ENCODE measurements around the gene EXOC2.

EXOC2 gene

GRCh38 chr6:650098-650497, 42.8 kb downstream of the EXOC2 start:
- Histone ChIP-seq H3K36me3 (ENCODE audit: insufficient read depth, low read depth, low read length) (no peaks in the 10 kb centered on the region), H3K27me3 (ENCODE audit: insufficient read depth, low read length) (no peaks in the 10 kb centered on the region), H3K4me3 (ENCODE audit: low read length) (peak overlapping the region; percentile 23; the same call in 1 of the 2 replicates), H3K9ac (ENCODE audit: low read depth, low read length) (peak overlapping the region; percentile 24; the same call in 1 of the 2 replicates), H3K27ac (ENCODE audit: low read length) (no peak overlapping the region), H3K4me1 (ENCODE audit: insufficient read depth, low read length) (peaks cover 13% of the 10 kb centered on the region), H3K9me3 (ENCODE audit: insufficient read depth, low read depth, low read length) (no peaks in the 10 kb centered on the region)

- no peaks in the 10 kb centered on the region for H3K27me3 ChIP-seq (ENCODE audit: insufficient read depth, low read length)
- H3K27ac ChIP-seq (ENCODE audit: low read length), result no peak overlapping the region
- H3K4me1 ChIP-seq (ENCODE audit: insufficient read depth, low read length), result peaks cover 6% of the 10 kb centered on the region; the same call in 1 of the 2 replicates
- no peaks in the 10 kb centered on the region for H3K9me3 ChIP-seq (ENCODE audit: insufficient read depth, low read depth, low read length)
- no peaks in the 10 kb centered on the region for H3K36me3 ChIP-seq (ENCODE audit: insufficient read depth, low read depth, low read length)
- no peak overlapping the region for H3K9ac ChIP-seq (ENCODE audit: low read depth, low read length)
- H3K4me3 ChIP-seq (ENCODE audit: low read length), result no peak overlapping the region
Measured at GRCh38 chr6:642805-643204, 50.1 kb downstream of the EXOC2 start.

- H3K36me3 ChIP-seq (ENCODE audit: insufficient read depth, low read depth, low read length), result peaks cover 12% of the 10 kb centered on the region
- no peaks in the 10 kb centered on the region for H3K9me3 ChIP-seq (ENCODE audit: insufficient read depth, low read depth, low read length)
- peaks cover 6% of the 10 kb centered on the region; the same call in 1 of the 2 replicates for H3K4me1 ChIP-seq (ENCODE audit: insufficient read depth, low read length)
- no peak overlapping the region for H3K9ac ChIP-seq (ENCODE audit: low read depth, low read length)
- no peak overlapping the region for H3K27ac ChIP-seq (ENCODE audit: low read length)
- H3K27me3 ChIP-seq (ENCODE audit: insufficient read depth, low read length), result no peaks in the 10 kb centered on the region
- H3K4me3 ChIP-seq (ENCODE audit: low read length), result no peak overlapping the region
Measured at GRCh38 chr6:641225-641985, 51.5 kb downstream of the EXOC2 start.

- no peaks in the 10 kb centered on the region for H3K27me3 ChIP-seq (ENCODE audit: insufficient read depth, low read length)
- peaks cover 22% of the 10 kb centered on the region for H3K36me3 ChIP-seq (ENCODE audit: insufficient read depth, low read depth, low read length)
- H3K4me3 ChIP-seq (ENCODE audit: low read length), result no peak overlapping the region
- H3K4me1 ChIP-seq (ENCODE audit: insufficient read depth, low read length), result peaks cover 6% of the 10 kb centered on the region; the same call in 1 of the 2 replicates
- H3K9me3 ChIP-seq (ENCODE audit: insufficient read depth, low read depth, low read length), result no peaks in the 10 kb centered on the region
- no peak overlapping the region for H3K27ac ChIP-seq (ENCODE audit: low read length)
- no peak overlapping the region for H3K9ac ChIP-seq (ENCODE audit: low read depth, low read length)
Measured at GRCh38 chr6:636488-636887, 56.5 kb downstream of the EXOC2 start.

GRCh38 chr6:635233-635632, 57.7 kb downstream of the EXOC2 start:
- Histone ChIP-seq H3K9ac (ENCODE audit: low read depth, low read length) (no peak overlapping the region), H3K9me3 (ENCODE audit: insufficient read depth, low read depth, low read length) (no peaks in the 10 kb centered on the region), H3K36me3 (ENCODE audit: insufficient read depth, low read depth, low read length) (peaks cover 22% of the 10 kb centered on the region), H3K27ac (ENCODE audit: low read length) (no peak overlapping the region), H3K4me3 (ENCODE audit: low read length) (no peak overlapping the region), H3K27me3 (ENCODE audit: insufficient read depth, low read length) (no peaks in the 10 kb centered on the region), H3K4me1 (ENCODE audit: insufficient read depth, low read length) (no peaks in the 10 kb centered on the region; the same call in 1 of the 2 replicates)

- Histone ChIP-seq H3K27me3 (ENCODE audit: insufficient read depth, low read length) (no peaks in the 10 kb centered on the region), H3K9ac (ENCODE audit: low read depth, low read length) (no peak overlapping the region), H3K9me3 (ENCODE audit: insufficient read depth, low read depth, low read length) (no peaks in the 10 kb centered on the region), H3K4me3 (ENCODE audit: low read length) (no peak overlapping the region), H3K4me1 (ENCODE audit: insufficient read depth, low read length) (no peaks in the 10 kb centered on the region; the same call in 1 of the 2 replicates), H3K27ac (ENCODE audit: low read length) (no peak overlapping the region), H3K36me3 (ENCODE audit: insufficient read depth, low read depth, low read length) (peaks cover 28% of the 10 kb centered on the region)
Measured at GRCh38 chr6:633611-634010, 59.3 kb downstream of the EXOC2 start.

GRCh38 chr6:628766-629165, 64.2 kb downstream of the EXOC2 start:
- H3K27ac ChIP-seq (ENCODE audit: low read length), result no peak overlapping the region
- H3K36me3 ChIP-seq (ENCODE audit: insufficient read depth, low read depth, low read length), result peaks cover 16% of the 10 kb centered on the region; the same call in 1 of the 2 replicates
- no peaks in the 10 kb centered on the region for H3K9me3 ChIP-seq (ENCODE audit: insufficient read depth, low read depth, low read length)
- no peak overlapping the region for H3K4me3 ChIP-seq (ENCODE audit: low read length)
- H3K27me3 ChIP-seq (ENCODE audit: insufficient read depth, low read length), result no peaks in the 10 kb centered on the region
- H3K4me1 ChIP-seq (ENCODE audit: insufficient read depth, low read length), result no peaks in the 10 kb centered on the region; the same call in 1 of the 2 replicates
- H3K9ac ChIP-seq (ENCODE audit: low read depth, low read length), result no peak overlapping the region

GRCh38 chr6:626236-626635, 66.7 kb downstream of the EXOC2 start:
- no peak overlapping the region for H3K4me3 ChIP-seq (ENCODE audit: low read length)
- no peak overlapping the region for H3K9ac ChIP-seq (ENCODE audit: low read depth, low read length)
- no peaks in the 10 kb centered on the region; the same call in 1 of the 2 replicates for H3K4me1 ChIP-seq (ENCODE audit: insufficient read depth, low read length)
- no peaks in the 10 kb centered on the region for H3K9me3 ChIP-seq (ENCODE audit: insufficient read depth, low read depth, low read length)
- H3K27ac ChIP-seq (ENCODE audit: low read length), result no peak overlapping the region
- no peaks in the 10 kb centered on the region for H3K27me3 ChIP-seq (ENCODE audit: insufficient read depth, low read length)
- H3K36me3 ChIP-seq (ENCODE audit: insufficient read depth, low read depth, low read length), result peaks cover 6% of the 10 kb centered on the region; the same call in 1 of the 2 replicates

- Histone ChIP-seq H3K27me3 (ENCODE audit: insufficient read depth, low read length) (no peaks in the 10 kb centered on the region), H3K36me3 (ENCODE audit: insufficient read depth, low read depth, low read length) (peaks cover 6% of the 10 kb centered on the region; the same call in 1 of the 2 replicates), H3K4me1 (ENCODE audit: insufficient read depth, low read length) (no peaks in the 10 kb centered on the region; the same call in 1 of the 2 replicates), H3K4me3 (ENCODE audit: low read length) (no peak overlapping the region), H3K9me3 (ENCODE audit: insufficient read depth, low read depth, low read length) (no peaks in the 10 kb centered on the region), H3K9ac (ENCODE audit: low read depth, low read length) (no peak overlapping the region), H3K27ac (ENCODE audit: low read length) (no peak overlapping the region)
Measured at GRCh38 chr6:624979-625378, 68.0 kb downstream of the EXOC2 start.

GRCh38 chr6:622462-622861, 70.5 kb downstream of the EXOC2 start:
- Histone ChIP-seq H3K9me3 (ENCODE audit: insufficient read depth, low read depth, low read length) (no peaks in the 10 kb centered on the region), H3K9ac (ENCODE audit: low read depth, low read length) (no peak overlapping the region), H3K27ac (ENCODE audit: low read length) (no peak overlapping the region), H3K4me3 (ENCODE audit: low read length) (no peak overlapping the region), H3K4me1 (ENCODE audit: insufficient read depth, low read length) (no peaks in the 10 kb centered on the region; the same call in 1 of the 2 replicates), H3K27me3 (ENCODE audit: insufficient read depth, low read length) (no peaks in the 10 kb centered on the region), H3K36me3 (ENCODE audit: insufficient read depth, low read depth, low read length) (peaks cover under 1% of the 10 kb centered on the region)

- no peak overlapping the region for H3K9ac ChIP-seq (ENCODE audit: low read depth, low read length)
- no peaks in the 10 kb centered on the region; the same call in 1 of the 2 replicates for H3K4me1 ChIP-seq (ENCODE audit: insufficient read depth, low read length)
- H3K4me3 ChIP-seq (ENCODE audit: low read length), result no peak overlapping the region
- H3K9me3 ChIP-seq (ENCODE audit: insufficient read depth, low read depth, low read length), result no peaks in the 10 kb centered on the region
- no peak overlapping the region for H3K27ac ChIP-seq (ENCODE audit: low read length)
- H3K27me3 ChIP-seq (ENCODE audit: insufficient read depth, low read length), result no peaks in the 10 kb centered on the region
- peaks cover 6% of the 10 kb centered on the region for H3K36me3 ChIP-seq (ENCODE audit: insufficient read depth, low read depth, low read length)
Measured at GRCh38 chr6:621931-622330, 71.0 kb downstream of the EXOC2 start.

- Histone ChIP-seq H3K9ac (ENCODE audit: low read depth, low read length) (no peak overlapping the region), H3K9me3 (ENCODE audit: insufficient read depth, low read depth, low read length) (no peaks in the 10 kb centered on the region), H3K27ac (ENCODE audit: low read length) (no peak overlapping the region), H3K36me3 (ENCODE audit: insufficient read depth, low read depth, low read length) (peaks cover 6% of the 10 kb centered on the region), H3K4me3 (ENCODE audit: low read length) (no peak overlapping the region), H3K4me1 (ENCODE audit: insufficient read depth, low read length) (no peaks in the 10 kb centered on the region; the same call in 1 of the 2 replicates), H3K27me3 (ENCODE audit: insufficient read depth, low read length) (no peaks in the 10 kb centered on the region)
Measured at GRCh38 chr6:620950-621349, 72.0 kb downstream of the EXOC2 start.

All from iPS-20b (cell line).